Loucy (cell line): Measurements from ENCODE around the gene MCEMP1.

Experiments used
- EZH2phosphoT487 ChIP-seq: fragments of 200-600 bp; IDR thresholded peaks from 2 replicates; pipeline ENCODE4 v1.6.1; 2018; ENCODE audit warnings: antibody characterized with exemption, mild to moderate bottlenecking, moderate library complexity, borderline replicate concordance
- TF ChIP-seq, protein P1 (sequence below): fragments of 200-600 bp; sonication (generic); conservative IDR thresholded peaks from 2 replicates; pipeline ENCODE4 v1.5.1; 2014; ENCODE audit warnings: mild to moderate bottlenecking, antibody characterized with exemption, low read length

DNA sequence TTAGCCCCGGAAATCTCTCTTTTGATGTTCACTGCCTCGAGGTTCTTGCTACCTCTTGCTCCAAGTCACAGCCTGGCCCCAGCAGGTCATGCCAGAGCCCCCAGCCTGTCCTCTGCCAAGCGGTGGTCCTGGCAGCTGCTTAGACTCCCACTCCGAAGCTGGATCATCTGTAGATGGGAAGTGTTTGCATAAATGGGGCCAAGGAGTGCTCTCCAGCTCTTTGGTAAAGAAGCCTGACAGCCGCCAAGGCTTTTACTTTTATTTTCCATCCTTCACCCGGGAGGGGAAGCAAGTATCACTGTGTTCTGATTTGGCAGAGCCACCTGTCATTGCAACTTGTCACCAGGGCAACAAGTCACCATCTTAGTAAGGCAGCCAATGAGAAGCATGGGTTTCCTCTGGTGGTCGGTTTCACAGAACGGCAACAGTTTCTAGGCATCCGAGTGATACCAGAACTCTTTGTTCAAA, 18.6 kb upstream of the MCEMP1 start:
- TF ChIP-seq, protein P1, sequence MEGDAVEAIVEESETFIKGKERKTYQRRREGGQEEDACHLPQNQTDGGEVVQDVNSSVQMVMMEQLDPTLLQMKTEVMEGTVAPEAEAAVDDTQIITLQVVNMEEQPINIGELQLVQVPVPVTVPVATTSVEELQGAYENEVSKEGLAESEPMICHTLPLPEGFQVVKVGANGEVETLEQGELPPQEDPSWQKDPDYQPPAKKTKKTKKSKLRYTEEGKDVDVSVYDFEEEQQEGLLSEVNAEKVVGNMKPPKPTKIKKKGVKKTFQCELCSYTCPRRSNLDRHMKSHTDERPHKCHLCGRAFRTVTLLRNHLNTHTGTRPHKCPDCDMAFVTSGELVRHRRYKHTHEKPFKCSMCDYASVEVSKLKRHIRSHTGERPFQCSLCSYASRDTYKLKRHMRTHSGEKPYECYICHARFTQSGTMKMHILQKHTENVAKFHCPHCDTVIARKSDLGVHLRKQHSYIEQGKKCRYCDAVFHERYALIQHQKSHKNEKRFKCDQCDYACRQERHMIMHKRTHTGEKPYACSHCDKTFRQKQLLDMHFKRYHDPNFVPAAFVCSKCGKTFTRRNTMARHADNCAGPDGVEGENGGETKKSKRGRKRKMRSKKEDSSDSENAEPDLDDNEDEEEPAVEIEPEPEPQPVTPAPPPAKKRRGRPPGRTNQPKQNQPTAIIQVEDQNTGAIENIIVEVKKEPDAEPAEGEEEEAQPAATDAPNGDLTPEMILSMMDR: no peak
- TF ChIP-seq EZH2phosphoT487: no peak
